D721Med (cell line): ENCODE results near the gene LUZP2.

Experiments
- DNase-seq: peaks from one replicate; pipeline ENCODE4 v3.0.0; 2011; ENCODE audit warnings: low spot score; ENCODE audit not compliant: insufficient read length
- FAIRE-seq: peaks from 2 replicates; lab custom pipeline; 2011; peaks lifted over from hg19 to GRCh38; lab: Jason Lieb, UNC
- CTCF ChIP-seq: IDR thresholded peaks from 2 replicates; pipeline ENCODE4 v1.5.1; 2012; ENCODE audit warnings: mild to moderate bottlenecking, control low read depth; ENCODE audit not compliant: insufficient read depth; ENCODE audit errors: missing control alignments

LUZP2 gene

GRCh38 chr11:24664399-24664798 lies 167.5 kb downstream of the LUZP2 start:
- DNase-seq (no peak), FAIRE-seq (no peak)
- TF ChIP-seq CTCF, result no peak

DNA sequence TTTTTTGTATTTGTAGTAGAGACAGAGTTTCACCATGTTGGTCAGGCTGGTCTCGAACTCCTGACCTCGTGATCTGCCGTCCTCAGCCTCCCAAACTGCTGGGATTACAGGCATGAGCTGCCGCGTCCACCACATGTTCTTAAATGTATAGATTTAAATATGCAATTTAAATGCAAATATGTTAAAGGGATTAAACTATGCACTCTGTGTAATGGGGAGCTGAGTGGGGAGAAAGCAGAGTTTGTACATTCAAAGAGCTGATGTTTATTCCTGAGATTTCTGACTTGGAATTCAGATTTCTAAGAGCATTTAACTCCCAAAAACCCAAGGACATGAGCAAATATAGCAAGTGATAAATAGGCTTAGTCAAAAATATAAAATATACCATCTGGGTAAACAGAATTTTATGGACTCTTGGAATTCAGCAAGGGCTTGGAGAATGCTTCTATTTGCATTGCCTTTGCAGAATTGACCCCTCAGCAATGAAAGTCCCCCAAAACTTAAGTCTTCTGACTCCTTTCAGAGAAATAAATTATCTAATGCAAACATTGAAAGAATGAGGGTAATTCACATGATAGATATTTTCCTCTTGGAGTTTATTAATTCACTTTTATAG lies 170.6 kb downstream of the LUZP2 start:
- DNase-seq (no peak), FAIRE-seq (no peak)
- TF ChIP-seq CTCF, result no peak

DNA sequence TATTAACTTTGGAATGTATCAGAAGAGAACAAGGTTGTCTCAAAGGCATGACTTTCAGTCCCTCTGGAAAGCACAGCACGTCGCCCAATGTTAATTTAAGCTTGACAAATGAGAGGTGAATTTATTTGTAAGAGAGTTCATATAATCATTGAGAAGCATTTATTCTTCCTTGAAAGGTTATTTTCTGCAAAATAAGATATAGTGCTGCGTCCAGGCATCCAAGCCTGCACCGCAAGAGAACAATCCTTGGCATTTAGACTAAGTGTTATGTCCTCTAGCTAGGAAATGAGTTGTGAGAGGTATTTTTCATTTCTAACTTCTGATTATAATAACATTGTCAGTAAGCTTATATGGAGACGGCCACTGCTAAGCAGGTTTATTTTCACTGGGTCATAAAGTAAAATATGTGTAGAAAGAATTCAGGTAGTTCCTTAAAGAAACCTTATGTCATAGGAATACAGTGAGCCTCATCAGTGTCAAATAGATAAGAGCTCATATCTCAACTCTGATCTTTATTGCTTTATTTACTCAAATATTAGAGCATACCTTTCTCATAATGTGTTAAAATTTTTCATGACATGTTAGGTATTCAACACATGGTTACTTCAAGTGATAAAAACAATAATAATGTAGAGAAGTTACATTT lies 182.0 kb downstream of the LUZP2 start:
- no peak for FAIRE-seq
- DNase-seq, result no peak
- no peak for TF ChIP-seq CTCF

DNA sequence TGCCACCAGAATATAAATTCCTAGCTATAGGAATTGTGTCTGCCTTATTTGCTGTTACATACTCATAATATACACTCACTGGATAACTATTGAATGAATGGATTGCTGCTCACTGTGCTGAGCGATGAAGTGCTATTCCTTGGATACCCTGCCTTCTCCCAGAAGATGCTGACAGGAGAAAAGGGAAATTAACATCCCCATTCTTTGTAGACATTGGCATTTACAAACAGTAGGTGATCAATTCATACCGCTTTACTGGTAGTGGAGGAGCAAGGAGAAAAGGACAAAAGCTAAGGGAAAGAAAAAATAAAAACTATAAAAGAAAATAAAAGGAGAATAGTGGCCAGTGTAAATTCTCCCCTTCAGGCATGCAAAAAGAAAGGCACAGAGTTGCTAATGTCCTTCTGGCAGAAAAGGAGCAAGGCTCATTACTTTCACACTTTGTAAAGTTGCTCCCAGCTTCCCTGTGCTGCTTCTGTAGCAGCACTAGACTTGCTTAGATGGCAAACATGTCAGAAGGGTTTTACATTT lies 183.0 kb downstream of the LUZP2 start:
- DNase-seq, result no peak
- TF ChIP-seq CTCF, result no peak
- no peak for FAIRE-seq

- TF ChIP-seq CTCF, result no peak
- FAIRE-seq (no peak), DNase-seq (no peak)
Measured at GRCh38 chr11:24683583-24683982, 186.7 kb downstream of the LUZP2 start.

- no peak for DNase-seq
- TF ChIP-seq CTCF, result no peak
- no peak for FAIRE-seq
Measured at GRCh38 chr11:24685821-24686220, 189.0 kb downstream of the LUZP2 start.
